ENCODE data around the gene GALNT2. TPM values are rescaled to one million over a fixed set of nuclear protein-coding genes. Genes with fewer than 3 reads are reported as not detected.

GALNT2 gene
- total and polyA plus RNA-seq, 4 experiments from 2014 or later = 11.5 to 20.9 (median 15.8) TPM

DNA sequence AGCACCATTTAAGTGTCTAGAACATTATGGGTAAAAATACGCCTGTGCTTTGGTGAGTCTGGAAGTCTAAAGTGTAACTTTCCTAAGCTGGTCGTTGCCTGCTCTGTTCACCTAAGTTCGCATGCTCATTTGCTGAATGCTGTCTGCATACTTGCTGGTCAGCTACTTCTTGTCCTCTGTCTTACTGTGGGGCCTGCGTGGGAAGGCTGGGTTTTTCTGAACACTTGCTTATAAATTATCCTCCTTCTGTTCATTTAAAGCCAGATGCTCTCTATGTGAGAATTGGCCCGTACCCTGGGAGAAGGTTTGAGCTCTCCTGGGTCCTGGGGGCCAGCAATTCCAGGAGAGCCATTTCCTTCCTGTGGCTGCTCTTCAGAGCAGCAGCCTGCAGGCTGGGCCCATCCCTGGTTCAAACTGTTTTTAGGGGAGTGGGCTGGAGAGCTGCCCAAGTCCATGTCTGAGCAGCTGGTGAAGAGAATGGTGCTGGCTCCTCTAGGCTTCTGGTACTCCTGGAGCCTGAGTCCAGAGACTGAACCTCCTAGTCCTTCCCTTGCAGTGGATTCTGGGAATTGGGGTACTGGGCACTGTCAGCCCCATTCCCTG, 75.7 kb downstream of the GALNT2 start:
- H3K4me3 ChIP-seq (ENCODE audit: low read length in 2 of 2) = no peak overlapping the region
- intact Hi-C loops (cut with micrococcal nuclease) = no loop called here
- H3K27me3 ChIP-seq (ENCODE audit: insufficient read depth, low read length) = no peaks in the 10 kb centered on the region
- ChIA-PET POLR2A (ENCODE audit: partially characterized antibody) (no interaction called here), CTCF (ENCODE audit: partially characterized antibody) (no interaction called here)
- Mint-ChIP-seq H3K9me3 (no peaks in the 10 kb centered on the region), H3K4me3 (no peak overlapping the region), H3K4me1 (peaks cover 17 to 32% (median 24%) of the 10 kb centered on the region in 4 donors), H3K36me3 (peaks cover 1 to 6% of the 10 kb centered on the region in 2 donors), H3K27ac (peak overlapping the region in 1 of 7 donors; percentile 42), H3K27me3 (no peaks in the 10 kb centered on the region)
- no peaks in the 10 kb centered on the region for H3K4me1 ChIP-seq (ENCODE audit: insufficient read depth, low read length)
- DNase-seq = no peak
- H3K9me3 ChIP-seq (ENCODE audit: control insufficient read depth in 1 of 2, low read length in 2 of 2) = no peaks in the 10 kb centered on the region
- H3K27ac ChIP-seq (ENCODE audit: low read depth, low read length) = no peak overlapping the region
- H3K36me3 ChIP-seq (ENCODE audit: insufficient read depth, low read length) = no peaks in the 10 kb centered on the region

DNA sequence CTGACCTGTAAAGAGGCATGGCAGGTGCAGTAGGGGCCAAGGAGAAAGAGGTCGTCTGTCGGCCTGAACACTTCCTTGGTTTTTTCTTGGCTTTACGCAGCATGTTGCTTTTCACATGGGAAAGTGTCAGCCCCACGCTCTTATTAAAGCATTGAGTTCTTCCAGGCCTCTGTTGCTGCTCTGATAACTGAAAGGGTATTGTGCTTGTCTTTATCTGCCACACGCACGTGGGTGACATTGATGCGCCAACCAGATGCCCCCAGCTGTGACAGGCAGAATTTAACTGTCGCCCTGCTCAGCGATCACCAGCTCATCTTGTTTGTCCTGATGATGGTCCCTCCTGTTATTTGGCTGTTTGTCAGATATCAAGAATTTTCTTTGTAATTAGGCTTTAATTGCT, 76.5 kb downstream of the GALNT2 start:
- ChIA-PET CTCF (ENCODE audit: partially characterized antibody) (no interaction called here), POLR2A (ENCODE audit: partially characterized antibody) (no interaction called here)
- Histone ChIP-seq H3K36me3 (ENCODE audit: insufficient read depth, low read length) (no peaks in the 10 kb centered on the region), H3K4me1 (ENCODE audit: insufficient read depth, low read length) (no peaks in the 10 kb centered on the region), H3K27me3 (ENCODE audit: insufficient read depth, low read length) (no peaks in the 10 kb centered on the region), H3K9me3 (ENCODE audit: control insufficient read depth in 1 of 2, low read length in 2 of 2) (no peaks in the 10 kb centered on the region), H3K27ac (ENCODE audit: low read depth, low read length) (no peak overlapping the region), H3K4me3 (ENCODE audit: low read length in 2 of 2) (no peak overlapping the region)
- Mint-ChIP-seq H3K36me3 (peaks cover 1 to 3% of the 10 kb centered on the region in 2 donors), H3K27ac (no peak overlapping the region), H3K4me3 (no peak overlapping the region), H3K27me3 (no peaks in the 10 kb centered on the region), H3K4me1 (peaks cover 18 to 37% (median 26%) of the 10 kb centered on the region in 4 donors), H3K9me3 (no peaks in the 10 kb centered on the region)
- no peak for DNase-seq
- intact Hi-C loops (cut with micrococcal nuclease) = no loop called here

- H3K9me3 ChIP-seq (ENCODE audit: control insufficient read depth in 1 of 2, low read length in 2 of 2) = no peaks in the 10 kb centered on the region
- peaks cover 19 to 39% (median 27%) of the 10 kb centered on the region in 4 donors for H3K4me1 Mint-ChIP-seq
- intact Hi-C loops (cut with micrococcal nuclease) = no loop called here
- H3K27me3 ChIP-seq (ENCODE audit: insufficient read depth, low read length) = no peaks in the 10 kb centered on the region
- H3K4me3 ChIP-seq (ENCODE audit: low read length in 2 of 2) = no peak overlapping the region
- H3K27ac Mint-ChIP-seq = no peak overlapping the region
- H3K9me3 Mint-ChIP-seq = no peaks in the 10 kb centered on the region
- H3K4me3 Mint-ChIP-seq = no peak overlapping the region
- DNase-seq = no peak
- H3K36me3 ChIP-seq (ENCODE audit: insufficient read depth, low read length) = no peaks in the 10 kb centered on the region
- H3K36me3 Mint-ChIP-seq = peaks cover 1 to 3% of the 10 kb centered on the region in 2 donors
- POLR2A ChIA-PET (ENCODE audit: partially characterized antibody) = no interaction called here
- CTCF ChIA-PET (ENCODE audit: partially characterized antibody) = no interaction called here
- H3K27ac ChIP-seq (ENCODE audit: low read depth, low read length) = no peak overlapping the region
- H3K27me3 Mint-ChIP-seq = no peaks in the 10 kb centered on the region
- H3K4me1 ChIP-seq (ENCODE audit: insufficient read depth, low read length) = no peaks in the 10 kb centered on the region
Observed at GRCh38 chr1:230144010-230144614, 77.1 kb downstream of the GALNT2 start.

GRCh38 chr1:230144758-230145504, 77.9 kb downstream of the GALNT2 start:
- H3K27ac ChIP-seq (ENCODE audit: low read depth, low read length) = no peak overlapping the region
- Mint-ChIP-seq H3K4me1 (peaks cover 19 to 40% (median 31%) of the 10 kb centered on the region in 4 donors), H3K36me3 (peaks cover 1 to 3% of the 10 kb centered on the region in 2 donors), H3K27me3 (no peaks in the 10 kb centered on the region), H3K9me3 (no peaks in the 10 kb centered on the region), H3K4me3 (no peak overlapping the region), H3K27ac (no peak overlapping the region)
- DNase-seq = no peak
- no peaks in the 10 kb centered on the region for H3K36me3 ChIP-seq (ENCODE audit: insufficient read depth, low read length)
- no peaks in the 10 kb centered on the region for H3K4me1 ChIP-seq (ENCODE audit: insufficient read depth, low read length)
- CTCF ChIA-PET (ENCODE audit: partially characterized antibody) = no interaction called here
- H3K27me3 ChIP-seq (ENCODE audit: insufficient read depth, low read length) = no peaks in the 10 kb centered on the region
- no peaks in the 10 kb centered on the region for H3K9me3 ChIP-seq (ENCODE audit: control insufficient read depth in 1 of 2, low read length in 2 of 2)
- POLR2A ChIA-PET (ENCODE audit: partially characterized antibody) = no interaction called here
- no peak overlapping the region for H3K4me3 ChIP-seq (ENCODE audit: low read length in 2 of 2)
- intact Hi-C loops (cut with micrococcal nuclease) = no loop called here

- Mint-ChIP-seq H3K4me3 (peak overlapping the region in 1 of 8 donors; percentile 47), H3K4me1 (peaks cover 18 to 38% (median 30%) of the 10 kb centered on the region in 4 donors), H3K36me3 (peaks cover 1 to 2% of the 10 kb centered on the region in 2 donors), H3K27me3 (no peaks in the 10 kb centered on the region), H3K27ac (peak overlapping the region in 1 of 7 donors; percentile 60), H3K9me3 (no peaks in the 10 kb centered on the region)
- no peaks in the 10 kb centered on the region for H3K9me3 ChIP-seq (ENCODE audit: control insufficient read depth in 1 of 2, low read length in 2 of 2)
- H3K36me3 ChIP-seq (ENCODE audit: insufficient read depth, low read length) = no peaks in the 10 kb centered on the region
- H3K27ac ChIP-seq (ENCODE audit: low read depth, low read length) = no peak overlapping the region
- no peaks in the 10 kb centered on the region for H3K4me1 ChIP-seq (ENCODE audit: insufficient read depth, low read length)
- H3K27me3 ChIP-seq (ENCODE audit: insufficient read depth, low read length) = no peaks in the 10 kb centered on the region
- CTCF ChIA-PET (ENCODE audit: partially characterized antibody) = no interaction called here
- intact Hi-C loops (cut with micrococcal nuclease) = no loop called here
- POLR2A ChIA-PET (ENCODE audit: partially characterized antibody) = no interaction called here
- DNase-seq = no peak
- no peak overlapping the region for H3K4me3 ChIP-seq (ENCODE audit: low read length in 2 of 2)
Observed at GRCh38 chr1:230145505-230145899, 78.5 kb downstream of the GALNT2 start.

GRCh38 chr1:230145953-230146476, 79.0 kb downstream of the GALNT2 start:
- Histone ChIP-seq H3K27me3 (ENCODE audit: insufficient read depth, low read length) (no peaks in the 10 kb centered on the region), H3K27ac (ENCODE audit: low read depth, low read length) (no peak overlapping the region), H3K4me1 (ENCODE audit: insufficient read depth, low read length) (no peaks in the 10 kb centered on the region), H3K36me3 (ENCODE audit: insufficient read depth, low read length) (no peaks in the 10 kb centered on the region), H3K9me3 (ENCODE audit: control insufficient read depth in 1 of 2, low read length in 2 of 2) (no peaks in the 10 kb centered on the region), H3K4me3 (ENCODE audit: low read length in 2 of 2) (no peak overlapping the region)
- H3K9me3 Mint-ChIP-seq = no peaks in the 10 kb centered on the region
- no peak overlapping the region for H3K4me3 Mint-ChIP-seq
- CTCF ChIA-PET (ENCODE audit: partially characterized antibody) = no interaction called here
- H3K27me3 Mint-ChIP-seq = no peaks in the 10 kb centered on the region
- DNase-seq = no peak
- H3K27ac Mint-ChIP-seq = peak overlapping the region in 3 of 7 donors; percentile 45 to 83 (median 60)
- H3K36me3 Mint-ChIP-seq = peaks cover 0 to 1% of the 10 kb centered on the region in 2 donors
- intact Hi-C loops (cut with micrococcal nuclease) = no loop called here
- H3K4me1 Mint-ChIP-seq = peaks cover 16 to 35% (median 29%) of the 10 kb centered on the region in 4 donors
- POLR2A ChIA-PET (ENCODE audit: partially characterized antibody) = no interaction called here

GRCh38 chr1:230146709-230147108, 79.7 kb downstream of the GALNT2 start:
- Mint-ChIP-seq H3K9me3 (no peaks in the 10 kb centered on the region), H3K4me3 (no peak overlapping the region), H3K27ac (no peak overlapping the region), H3K27me3 (no peaks in the 10 kb centered on the region), H3K4me1 (peaks cover 16 to 35% (median 28%) of the 10 kb centered on the region in 4 donors), H3K36me3 (peaks cover 1 to 3% of the 10 kb centered on the region in 2 donors)
- DNase-seq = no peak
- intact Hi-C loops (cut with micrococcal nuclease) = no loop called here
- no peaks in the 10 kb centered on the region for H3K4me1 ChIP-seq (ENCODE audit: insufficient read depth, low read length)
- H3K36me3 ChIP-seq (ENCODE audit: insufficient read depth, low read length) = no peaks in the 10 kb centered on the region
- no peaks in the 10 kb centered on the region for H3K27me3 ChIP-seq (ENCODE audit: insufficient read depth, low read length)
- ChIA-PET CTCF (ENCODE audit: partially characterized antibody) (interaction anchor here (1.5 kb wide), 1 partner anchor 10 kb away, joined by 3 read pairs; no protein-coding TSS in a partner anchor), POLR2A (ENCODE audit: partially characterized antibody) (no interaction called here)
- H3K27ac ChIP-seq (ENCODE audit: low read depth, low read length) = no peak overlapping the region
- no peaks in the 10 kb centered on the region for H3K9me3 ChIP-seq (ENCODE audit: control insufficient read depth in 1 of 2, low read length in 2 of 2)
- no peak overlapping the region for H3K4me3 ChIP-seq (ENCODE audit: low read length in 2 of 2)

Data from CD4-positive, alpha-beta memory T cell (primary cell).